Tibial nerve (tissue), 4 donors: Measurements from ENCODE around the gene DDAH1. TPM values are rescaled to one million over a fixed set of nuclear protein-coding genes. Genes with fewer than 3 reads are reported as not detected.

Experiments
- DNase-seq, 2 donors: peaks; one replicate each; pipeline ENCODE4 v3.0.0-alpha.2; 2019; ENCODE audit warnings: low spot score in 2 of 2
- H3K27ac ChIP-seq, 4 donors: fragments of 200-600 bp; sonication (generic) in 3 of 4; one replicate each; pipeline ENCODE4 v1.5.1; 2017 to 2019; ENCODE audit warnings: mild to moderate bottlenecking in 1 of 4
- H3K27me3 ChIP-seq, 2 donors: fragments of 200-600 bp; sonication (generic) in 1 of 2; one replicate each; pipeline versions ENCODE4 v1.5.1 to v1.6.0; 2017 to 2019
- H3K36me3 ChIP-seq, 3 donors: fragments of 200-600 bp; sonication (generic); one replicate each; pipeline ENCODE4 v1.5.1; 2018 to 2019
- H3K4me1 ChIP-seq, 4 donors: fragments of 200-600 bp; sonication (generic) in 3 of 4; one replicate each; pipeline ENCODE4 v1.5.1; 2017 to 2019
- H3K4me3 ChIP-seq, 4 donors: fragments of 200-600 bp; sonication (generic) in 3 of 4; one replicate each; pipeline ENCODE4 v1.5.1; 2017 to 2019; ENCODE audit warnings: mild to moderate bottlenecking in 1 of 4, moderate library complexity in 1 of 4
- H3K9me3 ChIP-seq, 4 donors: fragments of 200-600 bp; sonication (generic) in 3 of 4; one replicate each; pipeline ENCODE4 v1.5.1; 2017 to 2019
- CTCF ChIP-seq, 5 experiments: fragments of 200-600 bp in 3 of 5; fragments of 450-650 bp in 2 of 5; sonication (generic) in 3 of 5; IDR thresholded peaks; one replicate each; pipeline ENCODE4 v1.5.1; 2016 to 2019; ENCODE audit warnings: antibody characterized with exemption in 5 of 5, mild to moderate bottlenecking in 3 of 5, moderate library complexity in 2 of 5
- EP300 ChIP-seq, 2 donors: sonication (generic); formaldehyde crosslinking; IDR thresholded peaks; one replicate each; pipeline ENCODE4 v1.6.1; 2017; ENCODE audit warnings: antibody characterized with exemption in 2 of 2, mild to moderate bottlenecking in 1 of 2
- POLR2A ChIP-seq, 2 donors: fragments of 450-650 bp; IDR thresholded peaks; one replicate each; pipeline ENCODE4 v1.6.1; 2017; ENCODE audit warnings: antibody characterized with exemption in 2 of 2, mild to moderate bottlenecking in 2 of 2, moderate library complexity in 2 of 2
- WGBS, 2 donors: methylation state at CpG; one replicate each; pipeline ENCODE4 v1.1.5; 2018; 5-methylcytosine and 5-hydroxymethylcytosine counted together
- small RNA-seq: library from RNA; depleted of rRNA; stranded (forward); fragments of <200 nt; gene quantifications from one replicate; pipeline ENCODE3, GENCODE V24; 2016
- total RNA-seq, 4 donors: library from RNA; depleted of rRNA; stranded (reverse); fragments of >200 nt; gene quantifications; one replicate each; pipeline ENCODE4 v1.1.0, GENCODE V29; 2016

Gene DDAH1
- total RNA-seq, 4 donors from 2014 or later: 17.7 to 23.4 (median 21.8) TPM

- peaks cover 0 to 7% (median 0%) of the 10 kb centered on the region in 3 donors for H3K36me3 ChIP-seq
- peak overlapping the region; percentile 88 to 95 (median 90) for H3K4me3 ChIP-seq
- no peak for DNase-seq
- H3K9me3 ChIP-seq: no peaks in the 10 kb centered on the region
- no peak for TF ChIP-seq CTCF (IDR thresholded peaks at IDR 0.05)
- no peak for TF ChIP-seq POLR2A (IDR thresholded peaks at IDR 0.05)
- no peak for TF ChIP-seq EP300 (IDR thresholded peaks at IDR 0.05)
- H3K27ac ChIP-seq: peak overlapping the region; percentile 90 to 99 (median 97)
- H3K4me1 ChIP-seq: peaks cover 0 to 49% (median 16%) of the 10 kb centered on the region in 4 donors
- WGBS, 2 donors: 3 to 4% methylated on average over 13 of the region's 13 CpGs
- H3K27me3 ChIP-seq: no peaks in the 10 kb centered on the region
These were observed 189.2 kb downstream of the DDAH1 start for GRCh38 chr1:85275701-85276214.

- Histone ChIP-seq H3K4me1 (peaks cover 0 to 49% (median 16%) of the 10 kb centered on the region in 4 donors), H3K9me3 (no peaks in the 10 kb centered on the region), H3K27me3 (no peaks in the 10 kb centered on the region), H3K36me3 (peaks cover 0 to 14% (median under 1%) of the 10 kb centered on the region in 3 donors), H3K4me3 (peak overlapping the region in 2 of 4 donors; percentile 10 to 92), H3K27ac (peak overlapping the region in 3 of 4 donors; percentile 96 to 99 (median 98))
- 75 to 85% methylated on average over 1 of the region's 1 CpG for WGBS, 2 donors
- no peak for TF ChIP-seq POLR2A (IDR thresholded peaks at IDR 0.05)
- peak in 1 of 2 donors; percentile 9 for TF ChIP-seq EP300 (IDR thresholded peaks at IDR 0.05)
- DNase-seq: no peak
These were observed 189.9 kb downstream of the DDAH1 start for GRCh38 chr1:85274969-85275453.

GRCh38 chr1:85273397-85273796, 191.6 kb downstream of the DDAH1 start:
- no peak overlapping the region for H3K4me3 ChIP-seq
- TF ChIP-seq EP300 (IDR thresholded peaks at IDR 0.05): no peak
- no peak for TF ChIP-seq POLR2A (IDR thresholded peaks at IDR 0.05)
- TF ChIP-seq CTCF (IDR thresholded peaks at IDR 0.05): no peak
- no peaks in the 10 kb centered on the region for H3K27me3 ChIP-seq
- H3K4me1 ChIP-seq: peaks cover 0 to 45% (median 16%) of the 10 kb centered on the region in 4 donors
- no peaks in the 10 kb centered on the region for H3K9me3 ChIP-seq
- DNase-seq: no peak
- peaks cover 0 to 30% (median 11%) of the 10 kb centered on the region in 3 donors for H3K36me3 ChIP-seq
- no peak overlapping the region for H3K27ac ChIP-seq

- TF ChIP-seq POLR2A (IDR thresholded peaks at IDR 0.05) (no peak), EP300 (IDR thresholded peaks at IDR 0.05) (no peak), CTCF (IDR thresholded peaks at IDR 0.05) (no peak)
- H3K27ac ChIP-seq: no peak overlapping the region
- WGBS, 2 donors: 89 to 93% methylated on average over 5 of the region's 5 CpGs
- H3K4me3 ChIP-seq: no peak overlapping the region
- H3K36me3 ChIP-seq: peaks cover 0 to 63% (median 11%) of the 10 kb centered on the region in 3 donors
- DNase-seq: no peak
- H3K27me3 ChIP-seq: no peaks in the 10 kb centered on the region
- H3K9me3 ChIP-seq: no peaks in the 10 kb centered on the region
- peaks cover 0 to 24% (median 2%) of the 10 kb centered on the region in 4 donors for H3K4me1 ChIP-seq
These were observed 196.0 kb downstream of the DDAH1 start for GRCh38 chr1:85268801-85269585.

Small RNA genes lying within 50 kb of the gene (small RNA-seq; reads per million reads assigned to genes)
- gene RF00019: not detected

Other genes with a start within 250 kb of the DDAH1 start
- 10 to 100 TPM; 12.7 to 34.8 (median 24.5) TPM for gene C1orf52, start 205.5 kb downstream of the DDAH1 start, total RNA-seq
- 10 to 100 TPM; 12.6 to 20.3 (median 13.0) TPM for gene BCL10, start 188.5 kb downstream of the DDAH1 start, total RNA-seq
- gene CCN1, start 115.6 kb upstream of the DDAH1 start, total RNA-seq: 100 to 1,000 TPM in 2 of 4 donors, 10 to 100 TPM in 2; 63.0 to 273 (median 124) TPM
- 10 to 100 TPM; 10.4 to 22.1 (median 17.7) TPM for gene ZNHIT6, start 243.3 kb upstream of the DDAH1 start, total RNA-seq